ENCODE results near the gene C6orf118. TPM values are rescaled to one million over a fixed set of nuclear protein-coding genes. Genes with fewer than 3 reads are reported as not detected.

C6orf118 gene
- total RNA-seq, 6 experiments from 2014 or later: not detected

DNA sequence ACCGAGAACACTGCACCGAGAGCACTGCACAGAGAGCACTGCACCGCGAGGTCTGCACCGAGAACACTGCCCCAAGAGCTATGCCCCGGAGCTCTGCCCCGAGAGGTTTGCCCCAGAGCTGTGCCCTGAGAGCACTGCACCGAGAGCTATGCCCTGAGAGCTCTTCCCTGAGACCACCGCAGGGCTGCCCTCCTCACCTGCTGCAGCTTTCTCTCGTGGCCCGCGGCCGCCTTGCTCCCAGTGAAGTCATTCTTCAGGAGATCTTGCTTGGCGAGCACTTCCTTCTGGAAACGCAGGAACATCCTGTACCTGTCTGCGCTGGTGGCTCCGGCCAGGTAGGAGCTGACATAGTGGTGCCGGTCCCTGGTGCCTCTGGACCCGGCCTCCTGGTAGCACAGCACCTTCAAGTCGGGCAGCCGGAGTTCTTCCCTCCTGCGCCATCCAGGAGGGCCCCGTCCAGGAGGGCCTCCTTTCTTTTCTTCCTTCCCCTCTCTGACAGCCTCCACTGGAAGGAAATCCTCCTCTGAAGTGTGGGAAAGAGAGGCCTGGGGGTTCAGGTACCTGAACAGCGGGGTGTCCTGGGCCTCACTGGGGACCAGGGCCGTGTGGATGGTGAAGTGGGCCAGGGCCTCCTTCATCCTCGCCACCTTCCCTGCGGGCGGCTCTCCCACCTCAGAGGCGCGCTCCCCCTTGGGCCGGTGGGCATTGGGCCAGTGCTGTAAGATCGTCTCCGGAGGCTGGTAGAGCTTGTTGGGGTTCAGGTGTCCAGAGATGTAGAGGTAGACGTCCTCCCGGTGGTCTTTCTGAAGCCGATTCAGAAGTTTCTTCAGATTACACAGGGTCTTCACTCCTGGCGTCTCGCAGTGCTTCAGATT lies 7.8 kb downstream of the C6orf118 start:
- TF ChIP-seq, protein P1, sequence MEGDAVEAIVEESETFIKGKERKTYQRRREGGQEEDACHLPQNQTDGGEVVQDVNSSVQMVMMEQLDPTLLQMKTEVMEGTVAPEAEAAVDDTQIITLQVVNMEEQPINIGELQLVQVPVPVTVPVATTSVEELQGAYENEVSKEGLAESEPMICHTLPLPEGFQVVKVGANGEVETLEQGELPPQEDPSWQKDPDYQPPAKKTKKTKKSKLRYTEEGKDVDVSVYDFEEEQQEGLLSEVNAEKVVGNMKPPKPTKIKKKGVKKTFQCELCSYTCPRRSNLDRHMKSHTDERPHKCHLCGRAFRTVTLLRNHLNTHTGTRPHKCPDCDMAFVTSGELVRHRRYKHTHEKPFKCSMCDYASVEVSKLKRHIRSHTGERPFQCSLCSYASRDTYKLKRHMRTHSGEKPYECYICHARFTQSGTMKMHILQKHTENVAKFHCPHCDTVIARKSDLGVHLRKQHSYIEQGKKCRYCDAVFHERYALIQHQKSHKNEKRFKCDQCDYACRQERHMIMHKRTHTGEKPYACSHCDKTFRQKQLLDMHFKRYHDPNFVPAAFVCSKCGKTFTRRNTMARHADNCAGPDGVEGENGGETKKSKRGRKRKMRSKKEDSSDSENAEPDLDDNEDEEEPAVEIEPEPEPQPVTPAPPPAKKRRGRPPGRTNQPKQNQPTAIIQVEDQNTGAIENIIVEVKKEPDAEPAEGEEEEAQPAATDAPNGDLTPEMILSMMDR (IDR thresholded peaks at IDR 0.05): no peak
- no peak for TF ChIP-seq POLR2A (IDR thresholded peaks at IDR 0.05)
- DNase-seq (peak in 1 of 3 donors; percentile 46), ATAC-seq (peak in 1 of 4 donors; percentile 41)
- H3K27ac ChIP-seq: no peak overlapping the region
- no peaks in the 10 kb centered on the region for H3K36me3 ChIP-seq
- H3K4me1 ChIP-seq: no peaks in the 10 kb centered on the region
- intact Hi-C loops (cut with DNase I): no loop called here
- no peak overlapping the region for H3K4me3 ChIP-seq
- no CpG with 5 or more reads among the region's 38 CpGs for WGBS (ENCODE audit: insufficient coverage, low coverage, low lambda C conversion rate, missing lambda C conversion rate)
- H3K9me3 ChIP-seq: no peaks in the 10 kb centered on the region
- no peaks in the 10 kb centered on the region for H3K27me3 ChIP-seq

DNA sequence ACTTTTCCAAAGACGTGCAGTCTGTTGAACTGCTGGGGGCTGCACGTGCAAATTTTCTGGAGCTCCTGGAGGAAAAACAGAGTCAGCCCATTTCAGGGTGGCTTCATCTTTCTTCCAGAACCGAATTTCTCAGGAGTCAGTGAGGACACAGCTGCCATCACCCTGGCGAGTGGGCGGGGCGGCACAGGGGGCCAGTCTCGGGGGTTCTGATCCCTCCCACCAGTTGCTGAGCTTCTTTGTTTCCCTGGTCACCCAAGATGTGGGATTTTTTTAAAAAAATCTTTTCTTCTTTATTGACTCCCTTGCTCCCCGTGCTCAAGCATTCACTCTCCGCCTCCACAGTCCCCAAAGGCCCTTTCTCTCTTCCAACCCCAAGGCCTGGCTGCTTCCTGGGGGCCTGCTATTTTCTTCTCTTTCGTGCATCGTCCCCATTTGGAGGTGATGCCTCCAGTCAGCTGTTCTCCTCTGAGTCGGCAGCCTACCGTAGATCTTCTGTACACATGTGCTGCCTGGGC lies 8.9 kb downstream of the C6orf118 start:
- no peaks in the 10 kb centered on the region for H3K4me1 ChIP-seq
- 57% methylated on average over 12 of the region's 13 CpGs for WGBS (ENCODE audit: insufficient coverage, low coverage, low lambda C conversion rate, missing lambda C conversion rate)
- no peaks in the 10 kb centered on the region for H3K9me3 ChIP-seq
- H3K27ac ChIP-seq: no peak overlapping the region
- intact Hi-C loops (cut with DNase I): no loop called here
- H3K36me3 ChIP-seq: no peaks in the 10 kb centered on the region
- no peak overlapping the region for H3K4me3 ChIP-seq
- no peaks in the 10 kb centered on the region for H3K27me3 ChIP-seq
- DNase-seq: no peak
- TF ChIP-seq, protein P1 (IDR thresholded peaks at IDR 0.05): no peak
- no peak for TF ChIP-seq POLR2A (IDR thresholded peaks at IDR 0.05)
- ATAC-seq: no peak

DNA sequence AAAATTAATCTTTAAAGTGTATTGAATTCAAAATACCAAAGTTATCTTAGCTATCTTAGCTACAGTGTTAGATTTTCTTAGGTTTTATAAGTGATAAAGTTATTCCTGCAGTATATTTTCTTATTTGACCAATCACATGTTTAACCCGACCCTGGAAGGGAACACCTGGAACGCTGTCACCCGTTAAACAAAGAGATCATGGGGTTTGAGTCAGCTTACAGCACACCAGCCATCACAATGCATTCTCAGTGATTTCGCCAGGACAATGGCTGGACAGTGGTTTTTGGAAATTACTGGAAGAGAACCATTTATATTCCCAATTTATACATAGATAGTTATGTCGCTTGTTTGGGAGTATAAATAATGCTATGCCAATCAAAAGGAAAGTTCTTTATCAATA lies 10.5 kb downstream of the C6orf118 start:
- TF ChIP-seq, protein P1 (IDR thresholded peaks at IDR 0.05): no peak
- no peak for TF ChIP-seq POLR2A (IDR thresholded peaks at IDR 0.05)
- WGBS (ENCODE audit: insufficient coverage, low coverage, low lambda C conversion rate, missing lambda C conversion rate): 51% methylated on average over 5 of the region's 5 CpGs

DNA sequence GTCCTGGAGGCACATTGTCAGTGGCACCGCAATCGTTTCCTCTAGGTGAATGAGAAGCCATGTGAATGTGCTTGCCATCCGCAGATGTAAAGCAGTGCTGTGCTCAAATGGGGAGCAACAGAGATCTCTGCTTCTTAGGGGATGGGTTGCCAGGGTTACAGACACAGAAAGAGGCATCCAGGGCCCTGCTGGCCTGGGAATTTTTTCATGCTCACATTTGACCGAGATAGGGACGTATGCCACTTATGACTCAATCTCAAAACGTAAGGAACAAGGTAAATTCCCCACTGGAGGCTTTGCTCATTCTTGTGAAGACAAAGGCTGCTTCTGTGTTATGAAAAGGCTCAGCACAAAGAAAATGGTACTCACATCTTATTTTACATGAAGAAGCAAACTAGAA lies 11.0 kb downstream of the C6orf118 start:
- intact Hi-C loops (cut with DNase I): no loop called here

More for the DNA sequence above, 10.5 kb downstream of the C6orf118 start:
- H3K4me1 ChIP-seq: no peaks in the 10 kb centered on the region
- no peak for ATAC-seq
- H3K27ac ChIP-seq: no peak overlapping the region
- DNase-seq: no peak
- intact Hi-C loops (cut with DNase I): no loop called here
- no peaks in the 10 kb centered on the region for H3K36me3 ChIP-seq
- H3K27me3 ChIP-seq: no peaks in the 10 kb centered on the region
- no peaks in the 10 kb centered on the region for H3K9me3 ChIP-seq
- H3K4me3 ChIP-seq: no peak overlapping the region

More for the DNA sequence above, 11.0 kb downstream of the C6orf118 start:
- Histone ChIP-seq H3K27ac (no peak overlapping the region), H3K36me3 (no peaks in the 10 kb centered on the region), H3K4me3 (no peak overlapping the region), H3K4me1 (no peaks in the 10 kb centered on the region), H3K9me3 (no peaks in the 10 kb centered on the region), H3K27me3 (no peaks in the 10 kb centered on the region)
- TF ChIP-seq POLR2A (IDR thresholded peaks at IDR 0.05): no peak
- TF ChIP-seq, protein P1 (IDR thresholded peaks at IDR 0.05): no peak
- 58% methylated on average over 5 of the region's 6 CpGs for WGBS (ENCODE audit: insufficient coverage, low coverage, low lambda C conversion rate, missing lambda C conversion rate)
- DNase-seq: no peak
- no peak for ATAC-seq

All from right lobe of liver (tissue), 6 donors.